ENCODE results near the gene SAMD7. TPM values are rescaled to one million over a fixed set of nuclear protein-coding genes. Genes with fewer than 3 reads are reported as not detected.

The SAMD7 gene
- total RNA-seq, 2 donors from 2014 or later: not detected

DNA sequence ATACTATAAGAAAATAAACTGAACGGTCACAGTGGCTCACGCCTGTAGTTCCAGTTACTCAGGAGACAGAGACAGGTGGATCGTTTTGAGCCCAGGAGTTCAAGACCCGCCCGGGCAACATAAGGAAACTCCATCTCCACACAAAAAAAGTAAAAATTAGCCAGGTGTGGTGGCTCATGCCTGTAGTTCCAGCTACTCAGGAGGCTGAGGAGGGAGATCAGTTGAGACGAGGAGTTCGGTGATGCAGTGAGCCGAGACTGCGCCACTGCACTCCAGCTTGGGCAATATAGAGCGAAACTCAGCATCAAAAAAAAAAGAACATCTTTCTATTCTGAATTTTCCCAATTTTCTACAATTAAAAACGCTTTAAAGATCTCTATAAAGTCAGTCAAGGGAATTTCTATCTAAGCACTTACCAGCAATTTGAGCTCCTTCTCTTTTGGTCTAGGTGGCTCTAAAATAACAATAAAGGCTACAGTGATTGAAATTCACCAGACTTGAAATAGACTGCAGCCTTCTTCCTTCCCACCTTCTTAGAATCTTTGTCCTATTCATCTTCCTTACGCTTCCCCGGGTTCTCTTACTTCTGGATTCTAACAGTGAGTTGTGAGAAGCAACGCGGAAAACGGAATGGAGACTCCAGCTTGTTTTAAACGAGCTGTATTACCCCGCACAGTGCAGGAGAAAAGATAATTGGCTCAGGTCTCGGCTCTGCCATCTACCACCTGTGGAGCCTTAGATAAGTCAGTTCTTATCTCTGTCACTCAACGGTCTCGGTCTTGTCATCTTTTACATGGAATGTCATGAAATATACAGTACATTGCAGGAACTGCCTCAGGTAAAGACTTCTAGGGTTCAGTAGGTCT, 54.4 kb downstream of the SAMD7 start:
- DNase-seq (ENCODE audit: low spot score) (no peak), ATAC-seq (ENCODE audit: insufficient number of reproducible peaks, low FRiP score, low read depth) (no peak)
- TF ChIP-seq CTCF (IDR thresholded peaks at IDR 0.05): no peak
- Histone ChIP-seq H3K4me1 (ENCODE audit: control insufficient read depth in 1 of 2, low read depth in 2 of 2) (peaks cover 17 to 30% of the 10 kb centered on the region in 2 donors), H3K9me3 (no peaks in the 10 kb centered on the region), H3K4me3 (peak overlapping the region; percentile 84), H3K27me3 (replicated peaks; ENCODE audit: insufficient read depth) (no peaks in the 10 kb centered on the region), H3K27ac (peak overlapping the region; percentile 78), H3K36me3 (no peaks in the 10 kb centered on the region)

- Histone ChIP-seq H3K9me3 (no peaks in the 10 kb centered on the region), H3K4me3 (peak within 1 kb of the TSS; percentile 84), H3K4me1 (ENCODE audit: control insufficient read depth in 1 of 2, low read depth in 2 of 2) (peaks cover 19 to 34% of the 10 kb centered on the region in 2 donors), H3K27me3 (replicated peaks; ENCODE audit: insufficient read depth) (no peaks in the 10 kb centered on the region), H3K36me3 (no peaks in the 10 kb centered on the region), H3K27ac (peak within 1 kb of the TSS; percentile 78)
- DNase-seq (ENCODE audit: low spot score): peak; percentile 61
- ATAC-seq (ENCODE audit: insufficient number of reproducible peaks, low FRiP score, low read depth): peak; percentile 92
- peak; percentile 21 for TF ChIP-seq CTCF (IDR thresholded peaks at IDR 0.05)
Measured at GRCh38 chr3:169966428-169966950, 55.1 kb downstream of the SAMD7 start, which contains the start of gene SEC62. TSS of gene SEC62 (plus strand) at chr3:169966807. CDS start at chr3:169966823, 16 bp downstream.

DNA sequence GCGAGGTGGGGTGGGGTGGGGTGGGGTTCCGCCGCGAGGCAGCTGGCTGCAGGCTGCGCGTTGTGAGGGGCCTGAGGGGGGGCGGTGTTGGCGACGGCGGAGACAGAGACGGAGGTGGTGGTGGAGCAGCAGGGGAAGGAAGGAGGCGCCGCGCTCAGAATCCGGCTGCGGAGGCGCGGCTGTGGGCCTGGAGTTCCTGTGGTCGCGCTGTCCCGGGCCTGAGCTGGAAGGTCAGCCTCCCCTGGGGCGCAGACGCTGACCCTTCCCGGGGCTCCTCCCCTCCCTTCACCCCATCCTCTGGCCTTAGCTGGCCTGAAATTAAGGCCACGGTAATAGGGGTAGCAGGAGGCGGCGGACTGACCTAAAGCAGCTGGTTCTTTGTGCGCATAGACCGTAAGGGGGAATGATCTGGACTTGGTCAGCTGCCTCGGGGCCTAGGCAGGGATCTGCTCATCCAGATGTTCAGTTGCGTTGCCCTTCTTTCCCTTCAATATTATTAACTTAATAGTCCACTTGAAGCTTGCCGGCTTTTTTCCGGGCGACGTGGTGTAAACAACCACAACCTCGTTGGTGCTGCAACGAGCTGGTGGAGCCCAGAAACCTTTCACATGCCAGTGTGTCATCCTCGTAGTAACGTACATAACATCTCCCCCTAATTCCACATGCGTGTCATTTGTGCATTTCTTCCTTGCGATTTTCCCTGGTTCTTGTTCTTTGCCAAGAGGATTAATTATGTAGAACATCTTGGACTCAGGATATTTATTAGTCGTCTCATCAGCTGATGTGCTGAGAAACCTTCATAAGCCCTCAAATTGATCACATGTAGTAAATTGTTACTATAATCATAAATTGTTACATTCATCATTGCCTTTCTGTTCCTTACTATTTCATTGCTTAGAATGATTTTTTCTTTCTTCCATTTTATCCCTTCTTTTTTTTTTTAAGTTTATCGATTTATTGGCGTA, 55.9 kb downstream of the SAMD7 start:
- no peaks in the 10 kb centered on the region for H3K27me3 ChIP-seq (replicated peaks; ENCODE audit: insufficient read depth)
- no peaks in the 10 kb centered on the region for H3K36me3 ChIP-seq
- no peak for DNase-seq (ENCODE audit: low spot score)
- peak; percentile 54 for ATAC-seq (ENCODE audit: insufficient number of reproducible peaks, low FRiP score, low read depth)
- H3K9me3 ChIP-seq: no peaks in the 10 kb centered on the region
- peak overlapping the region; percentile 84 for H3K4me3 ChIP-seq
- peaks cover 19 to 38% of the 10 kb centered on the region in 2 donors for H3K4me1 ChIP-seq (ENCODE audit: control insufficient read depth in 1 of 2, low read depth in 2 of 2)
- no peak for TF ChIP-seq CTCF (IDR thresholded peaks at IDR 0.05)
- peak overlapping the region; percentile 78 for H3K27ac ChIP-seq

GRCh38 chr3:169968224-169968885, 57.0 kb downstream of the SAMD7 start:
- no peak overlapping the region for H3K27ac ChIP-seq
- DNase-seq (ENCODE audit: low spot score): no peak

More at GRCh38 chr3:169968224-169968885, 57.0 kb downstream of the SAMD7 start:
- Histone ChIP-seq H3K4me1 (ENCODE audit: control insufficient read depth in 1 of 2, low read depth in 2 of 2) (peaks cover 19 to 43% of the 10 kb centered on the region in 2 donors), H3K4me3 (peak overlapping the region; percentile 84), H3K27me3 (replicated peaks; ENCODE audit: insufficient read depth) (no peaks in the 10 kb centered on the region), H3K9me3 (no peaks in the 10 kb centered on the region), H3K36me3 (no peaks in the 10 kb centered on the region)
- ATAC-seq (ENCODE audit: insufficient number of reproducible peaks, low FRiP score, low read depth): no peak
- no peak for TF ChIP-seq CTCF (IDR thresholded peaks at IDR 0.05)
